Thymus (tissue), 11 donors: ENCODE measurements around the gene TMEM63A. TPM values are rescaled to one million over a fixed set of nuclear protein-coding genes. Genes with fewer than 3 reads are reported as not detected.
"Not testable (repeated sequence)": the region's sequence is repeated elsewhere in the genome, so short reads cannot be mapped to it uniquely, and the experiment has no call there.

ENCODE experiments used
- DNase-seq, 9 donors: peaks; one replicate each; pipeline ENCODE4 v3.0.0-alpha.2; 2013; ENCODE audit warnings: low spot score in 9 of 9, low read depth in 6 of 9, missing footprints in 1 of 9
- H3K27ac ChIP-seq, 2 donors: one replicate each; pipeline ENCODE4 v1.5.1; 2013; ENCODE audit warnings: control low read depth in 1 of 2, low read depth in 1 of 2, low read length in 1 of 2, mild to moderate bottlenecking in 1 of 2, moderate library complexity in 1 of 2
- H3K27me3 ChIP-seq, 2 donors: one replicate each; pipeline ENCODE4 v1.5.1; 2013; ENCODE audit warnings: low read length in 1 of 2; ENCODE audit not compliant: control insufficient read depth in 2 of 2, insufficient read depth in 1 of 2
- H3K36me3 ChIP-seq, 2 donors: one replicate each; pipeline ENCODE4 v1.5.1; 2013; ENCODE audit warnings: low read length in 1 of 2, mild to moderate bottlenecking in 1 of 2, moderate library complexity in 1 of 2; ENCODE audit not compliant: control insufficient read depth in 2 of 2, insufficient read depth in 2 of 2
- H3K4me1 ChIP-seq, 2 donors: one replicate each; pipeline ENCODE4 v1.5.1; 2013; ENCODE audit warnings: low read length in 2 of 2; ENCODE audit not compliant: control insufficient read depth in 2 of 2, insufficient read depth in 2 of 2
- H3K4me3 ChIP-seq, 2 donors: one replicate each; pipeline ENCODE4 v1.5.1; 2013; ENCODE audit warnings: low read length in 2 of 2, control low read depth in 1 of 2, mild to moderate bottlenecking in 1 of 2
- H3K9me3 ChIP-seq, 2 donors: one replicate each; pipeline ENCODE4 v1.5.1; 2013; ENCODE audit warnings: low read length in 1 of 2, mild to moderate bottlenecking in 1 of 2; ENCODE audit not compliant: control insufficient read depth in 2 of 2, insufficient read depth in 1 of 2
- WGBS: extraction: QIAGEN DNeasy Blood & Tissue Kit; methylation state at CpG from one replicate; pipeline ENCODE4 v1.1.7; 2013; 5-methylcytosine and 5-hydroxymethylcytosine counted together
- polyA plus RNA-seq: library from polyadenylated mRNA; stranded (reverse); fragments of 200-250 nt; gene quantifications from one replicate; pipeline ENCODE4 v1.2.3, GENCODE V29; 2013
- total RNA-seq: library from RNA; stranded (reverse); fragments of 120-200 nt; gene quantifications from one replicate; pipeline ENCODE4 v1.2.4, GENCODE V29; 2013
- donor health status: healthy.

Gene TMEM63A
- total and polyA plus RNA-seq, 2 donors: 19.8 to 38.8 TPM

- peaks cover 0 to 1% of the 10 kb centered on the region in 2 donors for H3K9me3 ChIP-seq
- WGBS: 98% methylated on average over 1 of the region's 1 CpG
- H3K27me3 ChIP-seq: no peaks in the 10 kb centered on the region
- H3K4me3 ChIP-seq: no peak overlapping the region
- peaks cover 0 to 3% of the 10 kb centered on the region in 2 donors for H3K4me1 ChIP-seq
- no peak overlapping the region for H3K27ac ChIP-seq
- no peak for DNase-seq
- peaks cover 15 to 16% of the 10 kb centered on the region in 2 donors for H3K36me3 ChIP-seq
Observed at GRCh38 chr1:225840223-225840610, 42.0 kb downstream of the TMEM63A start.

GRCh38 chr1:225838793-225839192 lies 43.4 kb downstream of the TMEM63A start:
- H3K27me3 ChIP-seq: no peaks in the 10 kb centered on the region
- DNase-seq: no peak
- peaks cover 3 to 6% of the 10 kb centered on the region in 2 donors for H3K36me3 ChIP-seq
- no peak overlapping the region for H3K27ac ChIP-seq
- H3K4me1 ChIP-seq: peaks cover 0 to 3% of the 10 kb centered on the region in 2 donors
- H3K9me3 ChIP-seq: peaks cover 0 to 1% of the 10 kb centered on the region in 2 donors
- 97% methylated on average over 14 of the region's 14 CpGs for WGBS
- no peak overlapping the region for H3K4me3 ChIP-seq

- not testable (repeated sequence) for H3K36me3 ChIP-seq, H3K9me3 ChIP-seq, H3K4me3 ChIP-seq, H3K27ac ChIP-seq, H3K27me3 ChIP-seq, H3K4me1 ChIP-seq, DNase-seq
- WGBS: 96% methylated on average over 4 of the region's 4 CpGs
Observed at GRCh38 chr1:225836296-225836695, 45.9 kb downstream of the TMEM63A start.

GRCh38 chr1:225835856-225836255 lies 46.3 kb downstream of the TMEM63A start:
- no peak overlapping the region for H3K27ac ChIP-seq
- WGBS: 91% methylated on average over 3 of the region's 3 CpGs
- peaks cover 0 to 3% of the 10 kb centered on the region in 2 donors for H3K4me1 ChIP-seq
- no peaks in the 10 kb centered on the region for H3K27me3 ChIP-seq
- peaks cover 0 to 3% of the 10 kb centered on the region in 2 donors for H3K36me3 ChIP-seq
- peaks cover 0 to 1% of the 10 kb centered on the region in 2 donors for H3K9me3 ChIP-seq
- no peak overlapping the region for H3K4me3 ChIP-seq
- no peak for DNase-seq

GRCh38 chr1:225834417-225835329 lies 47.5 kb downstream of the TMEM63A start:
- WGBS: 94% methylated on average over 7 of the region's 7 CpGs
- Histone ChIP-seq H3K27me3 (no peaks in the 10 kb centered on the region), H3K27ac (peak overlapping the region in 1 of 2 donors; percentile 55), H3K9me3 (peaks cover 0 to 1% of the 10 kb centered on the region in 2 donors), H3K4me3 (no peak overlapping the region), H3K4me1 (peaks cover 0 to 3% of the 10 kb centered on the region in 2 donors), H3K36me3 (peaks cover 0 to 3% of the 10 kb centered on the region in 2 donors)
- DNase-seq: no peak

- Histone ChIP-seq H3K4me1 (peaks cover 0 to 8% of the 10 kb centered on the region in 2 donors), H3K27ac (no peak overlapping the region), H3K4me3 (no peak overlapping the region), H3K27me3 (no peaks in the 10 kb centered on the region), H3K9me3 (peaks cover 0 to 2% of the 10 kb centered on the region in 2 donors), H3K36me3 (no peaks in the 10 kb centered on the region)
- DNase-seq: no peak
- WGBS: 96% methylated on average over 6 of the region's 6 CpGs
Observed at GRCh38 chr1:225830841-225831240, 51.3 kb downstream of the TMEM63A start.

GRCh38 chr1:225828706-225829345 lies 53.4 kb downstream of the TMEM63A start:
- H3K4me3 ChIP-seq: no peak overlapping the region
- DNase-seq: no peak
- H3K36me3 ChIP-seq: no peaks in the 10 kb centered on the region
- peaks cover 0 to 2% of the 10 kb centered on the region in 2 donors for H3K9me3 ChIP-seq
- 98% methylated on average over 14 of the region's 14 CpGs for WGBS
- H3K27me3 ChIP-seq: no peaks in the 10 kb centered on the region
- H3K4me1 ChIP-seq: peaks cover 0 to 14% of the 10 kb centered on the region in 2 donors
- H3K27ac ChIP-seq: no peak overlapping the region

- Histone ChIP-seq H3K27me3 (no peaks in the 10 kb centered on the region), H3K4me3 (no peak overlapping the region), H3K4me1 (peaks cover 0 to 14% of the 10 kb centered on the region in 2 donors), H3K9me3 (peaks cover 0 to 2% of the 10 kb centered on the region in 2 donors), H3K36me3 (no peaks in the 10 kb centered on the region), H3K27ac (no peak overlapping the region)
- 82% methylated on average over 8 of the region's 8 CpGs for WGBS
- DNase-seq: no peak
Observed at GRCh38 chr1:225827076-225827475, 55.1 kb downstream of the TMEM63A start.

GRCh38 chr1:225825607-225826007 lies 56.6 kb downstream of the TMEM63A start:
- Histone ChIP-seq H3K9me3 (peaks cover 0 to 2% of the 10 kb centered on the region in 2 donors), H3K27me3 (no peaks in the 10 kb centered on the region), H3K27ac (no peak overlapping the region), H3K36me3 (no peaks in the 10 kb centered on the region), H3K4me3 (no peak overlapping the region), H3K4me1 (peaks cover 0 to 14% of the 10 kb centered on the region in 2 donors)
- 76% methylated on average over 7 of the region's 7 CpGs for WGBS
- no peak for DNase-seq
